ENCODE measurements around the gene MYLK2. TPM values are rescaled to one million over a fixed set of nuclear protein-coding genes. Genes with fewer than 3 reads are reported as not detected.

The MYLK2 gene
- polyA plus RNA-seq, 3 donors from 2014 or later = not detected

DNA sequence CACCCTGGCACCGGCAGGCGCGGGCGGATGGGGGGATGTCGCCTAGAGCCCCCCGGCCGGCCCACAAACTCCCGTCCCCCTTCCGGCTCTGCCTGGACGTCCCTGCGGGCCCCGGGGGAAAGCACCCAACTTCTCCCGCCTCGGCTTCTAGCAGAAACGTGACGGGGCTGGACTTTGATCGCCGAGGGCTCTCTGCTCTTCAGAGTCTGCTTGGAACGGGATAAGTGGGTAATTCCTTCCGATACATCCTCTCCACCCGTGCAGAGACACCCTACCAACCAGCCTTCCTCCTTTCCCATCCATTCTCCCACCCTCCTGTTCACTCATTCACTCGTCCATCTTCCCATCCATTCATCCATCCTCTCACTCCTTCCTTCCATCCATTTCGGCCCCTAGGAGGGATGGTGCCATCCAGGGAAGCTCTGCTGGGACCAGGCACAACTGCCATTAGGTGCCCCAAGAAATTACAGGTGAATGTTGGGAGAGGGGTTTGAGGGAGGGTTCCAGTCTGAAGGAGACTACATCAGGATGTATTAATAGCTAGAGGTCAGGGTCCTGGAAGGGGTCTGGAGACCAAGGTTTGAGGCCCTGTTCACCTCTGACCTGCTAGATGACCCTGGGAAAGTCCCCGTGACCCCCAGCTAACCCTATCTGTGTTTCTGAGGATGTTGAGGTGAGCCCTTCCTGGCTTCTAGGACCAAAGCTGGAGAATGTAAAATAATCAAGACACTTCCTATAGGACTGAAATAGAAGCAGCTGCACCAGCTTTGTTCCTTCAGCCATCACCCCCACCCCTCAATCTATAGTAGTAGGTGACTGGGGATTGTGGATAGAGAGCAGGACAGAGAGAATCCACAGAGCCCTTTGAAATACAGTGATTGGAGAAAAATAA lies 51.8 kb downstream of the MYLK2 start:
- peak overlapping the region in 1 of 6 donors; percentile 25 for H3K27ac Mint-ChIP-seq
- H3K27me3 Mint-ChIP-seq (ENCODE audit: low read depth in 3 of 3) = peaks cover 11 to 29% (median 17%) of the 10 kb centered on the region in 3 donors

DNA sequence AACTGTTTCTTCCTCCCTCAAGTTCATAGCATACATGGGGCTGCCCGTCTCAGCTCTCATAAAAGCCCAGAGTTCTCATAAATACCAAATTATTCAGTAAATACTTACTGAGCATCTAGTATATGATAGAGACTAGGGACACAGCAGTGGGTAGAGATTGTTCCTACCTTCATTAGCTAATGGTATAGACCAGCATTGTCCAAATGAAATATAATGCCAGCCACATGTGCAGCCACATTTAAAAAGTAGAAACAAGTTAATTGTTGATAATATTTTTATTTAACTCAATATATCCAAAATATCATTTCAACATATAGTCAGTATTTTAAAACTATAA lies 52.4 kb downstream of the MYLK2 start:
- Mint-ChIP-seq H3K27ac (no peak overlapping the region), H3K36me3 (peaks cover 0 to 3% (median 0%) of the 10 kb centered on the region in 3 donors), H3K27me3 (ENCODE audit: low read depth in 3 of 3) (peaks cover 11 to 29% (median 17%) of the 10 kb centered on the region in 3 donors), H3K9me3 (peaks cover 0 to 2% (median 0%) of the 10 kb centered on the region in 6 donors), H3K4me3 (no peak overlapping the region), H3K4me1 (peaks cover 12 to 15% of the 10 kb centered on the region in 2 donors)
- DNase-seq = no peak

More for the DNA sequence above, 51.8 kb downstream of the MYLK2 start:
- Mint-ChIP-seq H3K9me3 (peaks cover 0 to 2% (median 0%) of the 10 kb centered on the region in 6 donors), H3K4me3 (peak overlapping the region; percentile 60 to 82 (median 76)), H3K36me3 (peaks cover 0 to 3% (median 0%) of the 10 kb centered on the region in 3 donors), H3K4me1 (peaks cover 12 to 15% of the 10 kb centered on the region in 2 donors)
- DNase-seq = no peak

DNA sequence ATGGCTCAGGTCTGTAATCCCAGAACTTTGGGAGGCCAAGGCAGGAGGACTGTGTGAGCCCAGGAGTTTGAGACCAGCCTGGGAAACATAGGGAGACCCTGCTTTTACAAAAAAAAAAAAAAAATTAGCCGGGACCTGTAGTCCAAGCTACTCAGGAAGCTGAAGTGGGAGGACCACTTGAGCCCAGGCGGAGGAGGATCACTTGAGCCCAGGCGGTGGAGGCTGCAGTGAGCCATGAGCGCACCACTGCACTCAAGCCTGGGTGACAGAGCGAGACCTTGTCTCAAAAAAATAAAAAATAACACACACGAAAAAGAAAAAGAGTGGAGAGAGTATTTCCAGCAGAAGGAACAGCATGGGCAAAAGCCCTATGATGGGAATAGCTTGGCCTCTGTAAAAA lies 53.2 kb downstream of the MYLK2 start:
- no peak for DNase-seq
- Mint-ChIP-seq H3K4me1 (peaks cover 12 to 15% of the 10 kb centered on the region in 2 donors), H3K36me3 (peaks cover 0 to 3% (median 0%) of the 10 kb centered on the region in 3 donors), H3K27ac (no peak overlapping the region), H3K9me3 (peaks cover 0 to 2% (median 0%) of the 10 kb centered on the region in 6 donors), H3K27me3 (ENCODE audit: low read depth in 3 of 3) (peaks cover 11 to 29% (median 17%) of the 10 kb centered on the region in 3 donors), H3K4me3 (no peak overlapping the region)

DNA sequence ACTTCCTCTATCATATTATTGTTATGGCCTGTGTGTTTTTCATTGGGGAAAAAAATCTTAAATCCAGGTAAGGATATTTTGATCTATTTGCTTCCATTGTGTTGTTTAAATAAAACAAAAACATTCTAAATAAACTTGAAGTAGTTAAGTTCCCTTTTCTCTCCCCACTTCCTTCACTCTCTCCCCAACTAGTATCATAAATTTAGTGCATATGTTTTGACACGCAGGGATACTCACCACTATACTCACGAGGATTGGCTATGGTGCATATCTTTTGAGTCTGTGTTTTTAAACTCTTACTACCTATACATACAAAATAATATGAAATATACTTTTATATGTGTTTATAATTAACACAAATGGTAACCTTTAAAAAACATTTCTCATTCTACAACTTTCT lies 56.5 kb downstream of the MYLK2 start:
- DNase-seq = no peak
- no peaks in the 10 kb centered on the region for H3K36me3 Mint-ChIP-seq
- H3K4me1 Mint-ChIP-seq = peaks cover 16 to 20% of the 10 kb centered on the region in 2 donors
- H3K27me3 Mint-ChIP-seq (ENCODE audit: low read depth in 3 of 3) = peaks cover 4 to 20% (median 13%) of the 10 kb centered on the region in 3 donors
- peaks cover 0 to 2% (median 0%) of the 10 kb centered on the region in 6 donors for H3K9me3 Mint-ChIP-seq
- H3K27ac Mint-ChIP-seq = no peak overlapping the region
- H3K4me3 Mint-ChIP-seq = no peak overlapping the region

DNA sequence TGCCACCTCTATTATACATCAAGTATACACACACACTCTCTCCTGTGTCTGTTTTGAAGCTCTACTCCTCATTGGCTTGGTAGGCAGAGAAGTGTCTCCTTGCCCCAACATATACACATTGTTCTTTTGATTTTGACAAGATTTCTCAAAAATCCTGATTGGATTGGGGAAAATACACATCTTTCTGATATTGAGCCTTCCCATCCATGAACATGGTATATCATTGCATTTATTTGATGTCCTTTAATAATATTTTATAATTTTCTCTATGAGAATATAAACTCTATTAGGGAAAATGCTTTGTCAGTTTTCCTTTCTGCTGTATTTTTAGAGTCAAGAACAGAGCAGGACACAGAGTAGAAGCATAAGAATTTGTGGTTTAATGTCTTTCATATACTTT lies 58.5 kb downstream of the MYLK2 start:
- Mint-ChIP-seq H3K4me3 (no peak overlapping the region), H3K27me3 (ENCODE audit: low read depth in 3 of 3) (peaks cover 3 to 15% (median 4%) of the 10 kb centered on the region in 3 donors), H3K27ac (no peak overlapping the region), H3K4me1 (peaks cover 15 to 23% of the 10 kb centered on the region in 2 donors), H3K9me3 (peaks cover 0 to 2% (median 0%) of the 10 kb centered on the region in 6 donors), H3K36me3 (no peaks in the 10 kb centered on the region)
- no peak for DNase-seq

DNA sequence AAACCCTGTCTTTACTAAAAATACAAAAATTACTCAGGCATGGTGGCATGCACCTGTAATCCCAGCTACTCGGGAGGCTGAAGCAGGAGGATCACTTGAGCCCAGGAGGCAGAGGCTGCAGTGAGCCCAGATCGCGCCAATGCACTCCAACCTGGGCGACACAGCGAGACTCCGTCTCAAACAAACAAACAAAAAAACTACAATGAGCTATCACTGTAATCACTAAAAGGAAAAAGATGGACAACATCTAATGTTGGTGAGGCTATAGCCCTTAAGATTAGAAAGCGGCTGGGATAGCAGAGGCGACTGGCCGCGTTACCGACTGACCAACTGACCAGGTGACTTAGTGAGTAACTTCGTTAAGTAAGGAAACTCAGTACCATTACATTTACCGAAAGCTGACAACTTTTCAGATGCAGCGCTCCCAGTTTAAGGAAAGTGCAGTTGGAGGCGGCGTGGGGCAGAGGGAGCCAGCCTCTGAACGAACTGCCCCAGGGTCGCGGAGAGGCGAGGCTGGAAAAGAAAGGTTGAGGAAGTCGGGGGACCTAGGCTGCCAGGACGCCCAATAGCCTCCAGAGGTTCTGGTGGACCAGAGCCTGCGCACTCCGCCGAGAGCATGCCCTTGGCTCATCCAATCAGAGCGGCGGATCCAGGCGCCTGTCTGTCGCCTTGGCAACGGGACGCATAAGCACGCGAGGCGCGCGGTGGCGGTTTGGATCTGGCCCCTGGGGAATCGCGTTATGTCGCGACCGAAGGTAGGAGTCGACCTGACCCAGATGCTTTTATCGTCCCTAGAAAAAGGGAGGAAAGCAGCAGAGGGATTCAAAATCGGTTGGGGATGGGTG lies 60.2 kb downstream of the MYLK2 start:
- Mint-ChIP-seq H3K27ac (peak overlapping the region in 5 of 6 donors; percentile 26 to 89 (median 76)), H3K9me3 (peaks cover 0 to 2% (median 0%) of the 10 kb centered on the region in 6 donors), H3K4me3 (peak overlapping the region; percentile 88 to 96 (median 93)), H3K4me1 (peaks cover 15 to 23% of the 10 kb centered on the region in 2 donors), H3K27me3 (ENCODE audit: low read depth in 3 of 3) (peaks cover 3 to 15% (median 3%) of the 10 kb centered on the region in 3 donors), H3K36me3 (no peaks in the 10 kb centered on the region)
- peak; percentile 70 to 74 (median 72) for DNase-seq

DNA sequence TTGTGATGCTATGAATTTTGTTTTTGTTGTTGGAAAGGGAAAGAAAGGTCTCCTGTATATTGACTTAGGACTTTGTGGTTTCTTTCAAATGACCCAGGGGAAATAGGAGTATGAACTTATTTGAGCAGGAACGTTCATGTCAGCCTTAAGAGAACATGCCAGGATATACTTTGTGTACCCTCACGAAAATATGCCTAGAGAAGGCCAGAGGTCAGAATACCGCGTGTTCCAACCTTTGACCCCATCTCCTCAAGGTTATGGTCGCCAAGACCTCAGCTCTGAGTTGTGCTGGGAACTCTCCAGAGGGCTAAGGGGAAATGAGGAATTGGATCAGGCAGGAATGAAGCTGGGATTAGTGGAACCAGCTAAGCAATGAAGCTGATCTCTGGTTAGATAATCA lies 62.8 kb downstream of the MYLK2 start:
- no peak for DNase-seq
- no peaks in the 10 kb centered on the region for H3K36me3 Mint-ChIP-seq
- H3K4me3 Mint-ChIP-seq = peak overlapping the region in 1 of 5 donors; percentile 8
- H3K27ac Mint-ChIP-seq = no peak overlapping the region
- peaks cover 15 to 23% of the 10 kb centered on the region in 2 donors for H3K4me1 Mint-ChIP-seq
- H3K27me3 Mint-ChIP-seq (ENCODE audit: low read depth in 3 of 3) = peaks cover 3 to 15% (median 3%) of the 10 kb centered on the region in 3 donors
- no peaks in the 10 kb centered on the region for H3K9me3 Mint-ChIP-seq

DNA sequence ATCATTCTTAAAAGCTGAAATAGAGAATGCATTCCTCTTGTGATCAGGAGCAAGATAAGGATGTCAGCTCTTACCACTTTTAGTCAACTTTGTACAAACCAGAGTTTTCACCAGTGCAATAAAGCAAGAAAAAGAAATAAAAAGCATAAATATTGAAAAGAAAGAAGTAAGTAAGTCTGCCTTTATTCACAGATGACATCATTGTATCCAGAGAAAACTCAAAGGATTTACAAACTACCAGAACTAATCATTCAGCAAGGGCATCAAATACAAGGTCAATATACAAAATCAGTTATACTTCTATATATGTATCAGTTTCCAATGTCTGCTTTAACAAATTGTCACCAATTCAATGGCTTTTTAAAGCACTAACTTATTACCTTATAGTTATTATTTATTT lies 64.7 kb downstream of the MYLK2 start:
- H3K27ac Mint-ChIP-seq = no peak overlapping the region
- DNase-seq = no peak
- no peaks in the 10 kb centered on the region for H3K9me3 Mint-ChIP-seq
- no peaks in the 10 kb centered on the region for H3K36me3 Mint-ChIP-seq
- H3K4me3 Mint-ChIP-seq = no peak overlapping the region
- peaks cover 3 to 16% (median 3%) of the 10 kb centered on the region in 3 donors for H3K27me3 Mint-ChIP-seq (ENCODE audit: low read depth in 3 of 3)
- H3K4me1 Mint-ChIP-seq = peaks cover 15 to 23% of the 10 kb centered on the region in 2 donors

Other genes starting within 250 kb of the MYLK2 start
- 1 to 10 TPM; 1.4 to 4.2 (median 1.9) TPM for gene ID1, start 214.1 kb upstream of the MYLK2 start, polyA plus RNA-seq
- not detected for gene COX4I2, start 181.4 kb upstream of the MYLK2 start, polyA plus RNA-seq
- gene BCL2L1, start 96.5 kb upstream of the MYLK2 start, polyA plus RNA-seq = 10 to 100 TPM; 30.9 to 60.4 (median 39.3) TPM
- gene TPX2, start 80.1 kb upstream of the MYLK2 start, polyA plus RNA-seq = 1 to 10 TPM; 1.2 to 3.0 (median 1.8) TPM
- not detected for gene FOXS1, start 26.2 kb downstream of the MYLK2 start, polyA plus RNA-seq
- gene DUSP15, start 51.2 kb downstream of the MYLK2 start, polyA plus RNA-seq = not detected
- gene TTLL9, start 51.3 kb downstream of the MYLK2 start, polyA plus RNA-seq = under 1 TPM in 1 of 3 donors, not detected in 2; 0.37 TPM
- gene PDRG1, start 132.7 kb downstream of the MYLK2 start, polyA plus RNA-seq = 10 to 100 TPM; 11.9 to 26.0 (median 18.6) TPM
- gene XKR7, start 148.8 kb downstream of the MYLK2 start, polyA plus RNA-seq = not detected
- gene CCM2L, start 191.1 kb downstream of the MYLK2 start, polyA plus RNA-seq = not detected
- 1 to 10 TPM; 1.7 to 8.8 (median 7.3) TPM for gene HCK, start 232.9 kb downstream of the MYLK2 start, polyA plus RNA-seq

Data from immature natural killer cell (primary cell).